NCI-H510A (cell line): ENCODE results near the gene HCFC1R1.

Experiments
- DNase-seq: peaks from one replicate; lab custom pipeline; 2025; lab: John Stamatoyannopoulos, UW

The HCFC1R1 gene

DNA sequence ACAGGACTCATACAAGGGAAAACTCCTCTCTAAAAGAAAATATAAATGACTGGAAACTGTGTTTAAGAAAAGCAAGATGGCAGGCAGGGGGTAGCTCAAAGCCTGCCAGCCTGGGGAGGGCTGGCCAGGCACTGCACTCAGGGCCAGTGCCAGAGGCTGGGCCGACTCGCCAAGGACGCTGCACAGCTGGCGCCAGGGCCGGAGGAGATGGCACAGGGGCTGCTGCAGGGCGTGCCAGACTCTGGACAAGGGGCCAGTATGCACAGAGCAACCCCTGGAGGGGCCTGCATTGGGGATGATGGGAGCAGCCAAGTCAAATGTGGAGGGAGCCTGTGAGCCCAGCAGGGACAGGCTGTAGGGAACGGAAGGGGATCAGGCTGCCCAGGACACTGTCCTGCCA, 47.5 kb downstream of the HCFC1R1 start:
- DNase-seq, result no peak

DNA sequence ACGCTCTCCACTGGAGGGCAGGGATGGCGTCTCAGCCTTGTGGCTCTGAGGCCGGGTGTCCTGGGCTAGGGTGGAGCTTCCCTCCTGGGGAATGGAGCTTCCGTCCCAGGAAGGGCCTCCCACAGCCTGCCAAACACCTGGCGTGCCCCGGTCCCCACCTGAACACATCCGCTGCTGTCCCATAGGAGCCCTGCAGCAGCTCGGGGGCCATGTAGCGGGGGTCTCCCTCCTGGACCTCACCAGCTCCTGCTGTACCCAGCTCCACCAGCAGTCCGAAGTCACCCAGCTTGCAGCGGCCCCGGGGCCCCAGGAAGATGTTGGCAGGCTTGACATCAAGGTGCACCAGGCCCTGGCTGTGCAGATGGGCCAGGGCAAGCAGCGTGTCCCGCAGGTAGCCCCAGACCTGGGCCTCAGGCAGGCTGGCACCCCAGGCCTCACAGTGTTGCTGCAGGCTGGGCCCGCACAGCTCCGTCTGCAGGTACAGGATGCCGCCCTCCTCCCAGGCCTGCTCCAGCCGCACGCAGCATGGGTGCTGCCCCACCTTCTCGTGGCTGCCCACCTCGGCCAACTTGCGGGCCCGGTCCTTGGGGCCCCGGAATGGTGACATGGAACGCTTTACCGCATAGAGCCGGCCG, 48.5 kb downstream of the HCFC1R1 start:
- DNase-seq, result no peak

- no peak for DNase-seq
These were observed 49.3 kb downstream of the HCFC1R1 start for GRCh38 chr16:2974319-2975056.

- DNase-seq, result no peak
These were observed 50.0 kb downstream of the HCFC1R1 start for GRCh38 chr16:2973605-2974318.

- no peak for DNase-seq
These were observed 50.6 kb downstream of the HCFC1R1 start for GRCh38 chr16:2973093-2973492.
